KG1 (cell line): ENCODE data around the gene UBE2E1.
"Not testable (repeated sequence)": the region's sequence is repeated elsewhere in the genome, so short reads cannot be mapped to it uniquely, and the experiment has no call there.

Experiments used
- DNase-seq: peaks from one replicate; lab custom pipeline; 2025; lab: John Stamatoyannopoulos, UW

Gene UBE2E1

GRCh38 chr3:23881993-23882392 is 76.2 kb downstream of the UBE2E1 start:
- not testable (repeated sequence) for DNase-seq

- no peak for DNase-seq
These were observed 76.7 kb downstream of the UBE2E1 start for GRCh38 chr3:23882487-23882918.

GRCh38 chr3:23884481-23884880 is 78.7 kb downstream of the UBE2E1 start:
- DNase-seq, result no peak

- no peak for DNase-seq
These were observed 79.5 kb downstream of the UBE2E1 start for GRCh38 chr3:23885210-23885609.

- DNase-seq, result no peak
These were observed 80.6 kb downstream of the UBE2E1 start for GRCh38 chr3:23886311-23886710.

- no peak for DNase-seq
These were observed 83.0 kb downstream of the UBE2E1 start for GRCh38 chr3:23888617-23889228.

- no peak for DNase-seq
These were observed 83.6 kb downstream of the UBE2E1 start for GRCh38 chr3:23889386-23889785.

GRCh38 chr3:23889950-23890349 is 84.2 kb downstream of the UBE2E1 start:
- DNase-seq, result no peak

- DNase-seq, result no peak
These were observed 88.7 kb downstream of the UBE2E1 start for GRCh38 chr3:23894254-23895061.

GRCh38 chr3:23895181-23895580 is 89.4 kb downstream of the UBE2E1 start:
- no peak for DNase-seq

- no peak for DNase-seq
These were observed 95.0 kb downstream of the UBE2E1 start for GRCh38 chr3:23900744-23901143.

GRCh38 chr3:23904545-23904944 is 98.8 kb downstream of the UBE2E1 start:
- DNase-seq, result no peak

- no peak for DNase-seq
These were observed 103.6 kb downstream of the UBE2E1 start for GRCh38 chr3:23909341-23909740.

GRCh38 chr3:23911397-23911796 is 105.6 kb downstream of the UBE2E1 start:
- DNase-seq, result no peak

GRCh38 chr3:23912335-23912734 is 106.6 kb downstream of the UBE2E1 start:
- DNase-seq, result not testable (repeated sequence)

- no peak for DNase-seq
These were observed 107.4 kb downstream of the UBE2E1 start for GRCh38 chr3:23913182-23913581.

- DNase-seq, result no peak
These were observed 108.4 kb downstream of the UBE2E1 start for GRCh38 chr3:23913873-23914743.

- no peak for DNase-seq
These were observed 109.9 kb downstream of the UBE2E1 start for GRCh38 chr3:23915537-23916108.

GRCh38 chr3:23916152-23916885 is 110.6 kb downstream of the UBE2E1 start:
- DNase-seq, result no peak

GRCh38 chr3:23916886-23917678 is 111.3 kb downstream of the UBE2E1 start, which contains the start of the genes NKIRAS1 and RPL15:
NKIRAS1 (minus strand) TSS chr3:23916990; CDS start chr3:23910904, 6,086 bp downstream.
RPL15 (plus strand) TSS chr3:23917132; CDS start chr3:23917860, 728 bp downstream.
- peak; percentile 92 for DNase-seq
